Osteoblast (primary cell): Measurements from ENCODE around the gene ZNF805. TPM values are rescaled to one million over a fixed set of nuclear protein-coding genes. Genes with fewer than 3 reads are reported as not detected.

Source experiments
- DNase-seq: peaks from one replicate; pipeline ENCODE4 v3.0.0; 2011; ENCODE audit warnings: low spot score, mixed read lengths; ENCODE audit not compliant: insufficient read length; ENCODE audit errors: missing footprints
- H2AFZ ChIP-seq: 2 replicates; pipeline ENCODE4 v1.6.0; 2011; ENCODE audit warnings: mild to moderate bottlenecking, low read length
- H3K27ac ChIP-seq: 2 replicates; pipeline ENCODE4 v1.5.1; 2011; ENCODE audit warnings: mild to moderate bottlenecking, low read depth, low read length, moderate library complexity
- H3K27me3 ChIP-seq: 2 replicates; pipeline ENCODE4 v1.6.0; 2012; ENCODE audit warnings: mild to moderate bottlenecking, control low read depth, inconsistent platforms, low read length, moderate library complexity; ENCODE audit not compliant: insufficient read depth
- H3K36me3 ChIP-seq: 2 replicates; pipeline ENCODE4 v1.5.1; 2011; ENCODE audit warnings: mild to moderate bottlenecking, low read length, control low read depth, moderate library complexity; ENCODE audit not compliant: insufficient read depth
- H3K4me1 ChIP-seq: 2 replicates; pipeline ENCODE4 v1.5.1; 2011; ENCODE audit warnings: mild to moderate bottlenecking, low read length, control low read depth, moderate library complexity; ENCODE audit not compliant: insufficient read depth
- H3K4me2 ChIP-seq: 2 replicates; pipeline ENCODE4 v1.6.0; 2011; ENCODE audit warnings: mild to moderate bottlenecking, low read length; ENCODE audit not compliant: insufficient read depth
- H3K4me3 ChIP-seq: fragments of 200-600 bp; sonication (generic); 3 replicates; pipeline ENCODE4 v1.5.1; 2012; ENCODE audit warnings: mild to moderate bottlenecking, low read length, inconsistent platforms; ENCODE audit not compliant: insufficient read depth
- H3K79me2 ChIP-seq: 2 replicates; pipeline ENCODE4 v1.6.0; 2012; ENCODE audit warnings: mild to moderate bottlenecking, low read length, control low read depth, inconsistent platforms; ENCODE audit not compliant: insufficient read depth
- H3K9me3 ChIP-seq: 2 replicates; pipeline ENCODE4 v1.5.1; 2011; ENCODE audit warnings: low read depth, low read length, control low read depth
- H4K20me1 ChIP-seq: 2 replicates; pipeline ENCODE4 v1.6.0; 2012; ENCODE audit warnings: mild to moderate bottlenecking, low read length, control low read depth; ENCODE audit not compliant: insufficient read depth
- CTCF ChIP-seq: IDR thresholded peaks from 2 replicates; pipeline ENCODE4 v1.5.1; 2011; ENCODE audit warnings: mild to moderate bottlenecking, low read depth, low read length, moderate library complexity; ENCODE audit errors: extremely low read depth
- total RNA-seq: library from RNA; depleted of rRNA; stranded (reverse); fragments of >200 nt; gene quantifications from 2 replicates; pipeline ENCODE4 v1.2.3, GENCODE V29; 2012

The ZNF805 gene
- total RNA-seq, 1 donor: 34.0 TPM

- H3K79me2 ChIP-seq: peaks cover 52% of the 10 kb centered on the region
- TF ChIP-seq CTCF: no peak
- peak; percentile 97 for DNase-seq
- peaks cover 17% of the 10 kb centered on the region for H3K36me3 ChIP-seq
- H3K4me3 ChIP-seq: peak within 1 kb of the TSS; percentile 80
- peaks cover 20% of the 10 kb centered on the region for H4K20me1 ChIP-seq
- H3K27me3 ChIP-seq: no peaks in the 10 kb centered on the region
- peaks cover 20% of the 10 kb centered on the region for H3K4me1 ChIP-seq
- H3K4me2 ChIP-seq: peak within 1 kb of the TSS; percentile 97
- H3K27ac ChIP-seq: peak within 1 kb of the TSS; percentile 99
- peak within 1 kb of the TSS; percentile 85 for H2AFZ ChIP-seq
- H3K9me3 ChIP-seq: no peaks in the 10 kb centered on the region
Observed at GRCh38 chr19:57280165-57280961, 39.9 kb downstream of the ZNF805 start, which contains the start of gene ZNF460. TSS of gene ZNF460 (plus strand) at chr19:57280485. CDS start at chr19:57280807, 322 bp downstream.

DNA sequence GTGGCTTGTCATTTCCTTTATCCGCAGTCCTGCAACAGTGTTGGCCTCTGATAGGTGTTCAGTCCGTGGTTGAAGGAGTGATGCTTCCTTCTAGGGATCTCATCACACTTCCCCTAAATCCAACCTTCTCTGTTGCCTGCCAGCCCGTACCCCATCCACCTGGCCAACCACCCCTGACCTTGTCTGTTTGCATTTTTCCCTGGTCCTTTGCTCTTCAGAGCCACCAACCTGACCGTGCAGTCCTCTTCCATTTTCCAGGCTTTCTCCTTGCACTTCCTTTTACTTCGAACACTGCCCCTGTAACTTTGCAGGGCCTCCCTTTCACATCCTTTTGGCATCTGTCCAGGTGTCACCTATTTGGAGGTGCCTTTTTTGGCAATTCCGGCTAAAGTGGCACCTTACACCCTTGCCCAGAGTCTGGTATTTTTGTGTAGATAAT is 40.5 kb downstream of the ZNF805 start:
- Histone ChIP-seq H3K4me3 (peak overlapping the region; percentile 80), H3K27ac (peak overlapping the region; percentile 99), H3K4me2 (peak overlapping the region; percentile 97), H3K4me1 (peaks cover 20% of the 10 kb centered on the region), H3K9me3 (no peaks in the 10 kb centered on the region), H3K79me2 (peaks cover 58% of the 10 kb centered on the region), H3K36me3 (peaks cover 23% of the 10 kb centered on the region), H4K20me1 (peaks cover 20% of the 10 kb centered on the region), H2AFZ (peak overlapping the region; percentile 70), H3K27me3 (no peaks in the 10 kb centered on the region)
- peak; percentile 61 for DNase-seq
- TF ChIP-seq CTCF: no peak

DNA sequence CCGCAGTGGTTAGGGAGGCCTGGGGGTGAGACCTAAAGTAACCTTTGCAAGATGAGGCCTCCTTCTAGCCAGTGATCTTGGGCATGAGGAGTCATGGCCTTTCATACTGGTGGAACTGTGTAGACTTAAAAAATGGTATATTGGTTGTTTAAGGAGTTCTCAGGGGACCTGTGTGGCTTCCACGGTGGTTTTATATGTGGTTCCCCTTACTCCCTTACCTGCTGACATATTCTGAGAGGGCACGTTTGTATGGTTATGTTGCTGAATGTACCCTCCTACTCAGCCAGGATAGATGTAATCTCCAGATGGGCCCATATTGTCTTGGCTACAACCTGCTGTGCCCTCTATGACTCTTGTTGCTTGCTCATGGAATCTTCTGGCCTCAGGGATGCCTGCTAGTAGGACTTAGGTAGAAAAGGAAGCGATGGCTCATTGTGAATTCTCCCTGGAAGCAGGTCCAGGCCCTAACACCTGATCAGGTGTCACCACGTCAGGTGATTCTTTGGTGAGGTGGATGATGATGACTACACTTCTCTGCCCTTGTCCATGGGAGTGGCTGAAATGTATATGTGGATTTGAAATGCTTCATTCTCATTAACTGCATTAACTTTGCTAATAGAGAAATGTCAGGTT is 41.7 kb downstream of the ZNF805 start:
- H2AFZ ChIP-seq: no peak overlapping the region
- H3K79me2 ChIP-seq: peaks cover 69% of the 10 kb centered on the region
- H3K4me2 ChIP-seq: peak overlapping the region; percentile 97
- no peaks in the 10 kb centered on the region for H3K9me3 ChIP-seq
- H3K36me3 ChIP-seq: peaks cover 33% of the 10 kb centered on the region
- TF ChIP-seq CTCF: no peak
- no peaks in the 10 kb centered on the region for H3K27me3 ChIP-seq
- H3K27ac ChIP-seq: peak overlapping the region; percentile 17
- DNase-seq: peak; percentile 26
- H3K4me3 ChIP-seq: peak overlapping the region; percentile 80
- peaks cover 20% of the 10 kb centered on the region for H3K4me1 ChIP-seq
- peaks cover 24% of the 10 kb centered on the region for H4K20me1 ChIP-seq

GRCh38 chr19:57288373-57288772 is 47.9 kb downstream of the ZNF805 start:
- Histone ChIP-seq H4K20me1 (peaks cover 30% of the 10 kb centered on the region), H3K27me3 (no peaks in the 10 kb centered on the region), H3K36me3 (peaks cover 89% of the 10 kb centered on the region), H3K4me2 (no peak overlapping the region), H2AFZ (no peak overlapping the region), H3K79me2 (peaks cover 97% of the 10 kb centered on the region), H3K4me1 (no peaks in the 10 kb centered on the region), H3K27ac (no peak overlapping the region), H3K4me3 (no peak overlapping the region), H3K9me3 (peaks cover 22% of the 10 kb centered on the region)
- TF ChIP-seq CTCF: no peak
- no peak for DNase-seq
